GM23248 (cell line): Measurements from ENCODE around the gene AP4S1. TPM values are rescaled to one million over a fixed set of nuclear protein-coding genes. Genes with fewer than 3 reads are reported as not detected.

Source experiments
- DNase-seq: peaks from one replicate; pipeline ENCODE4 v3.0.0-alpha.2; 2015
- H2AFZ ChIP-seq: fragments of 200-600 bp; sonication (generic); 2 replicates; pipeline ENCODE4 v1.6.1; 2016; ENCODE audit warnings: antibody characterized with exemption
- H3F3A ChIP-seq: fragments of 200-600 bp; sonication (generic); 2 replicates; pipeline ENCODE4 v1.6.1; 2016; ENCODE audit warnings: mild to moderate bottlenecking, antibody characterized with exemption, mixed run types; ENCODE audit not compliant: insufficient read depth
- H3K27ac ChIP-seq: fragments of 200-600 bp; sonication (generic); 2 replicates; pipeline ENCODE4 v1.5.1; 2016; ENCODE audit warnings: mild to moderate bottlenecking
- H3K27me3 ChIP-seq: fragments of 200-600 bp; sonication (generic); replicated peaks from 2 replicates; pipeline ENCODE4 v1.6.1; 2016; ENCODE audit warnings: mild to moderate bottlenecking; ENCODE audit not compliant: insufficient read depth
- H3K36me3 ChIP-seq: fragments of 200-600 bp; sonication (generic); 2 replicates; pipeline ENCODE4 v1.6.1; 2016; ENCODE audit warnings: low read depth, mild to moderate bottlenecking
- H3K4me1 ChIP-seq: fragments of 200-600 bp; sonication (generic); 2 replicates; pipeline ENCODE4 v1.6.1; 2016; ENCODE audit warnings: mild to moderate bottlenecking; ENCODE audit not compliant: insufficient read depth
- H3K4me2 ChIP-seq: fragments of 200-600 bp; sonication (generic); one replicate; pipeline ENCODE4 v1.6.1; 2016; ENCODE audit warnings: mild to moderate bottlenecking; ENCODE audit not compliant: unreplicated experiment
- H3K4me3 ChIP-seq: fragments of 200-600 bp; sonication (generic); 2 replicates; pipeline ENCODE4 v1.5.1; 2016; ENCODE audit warnings: mild to moderate bottlenecking
- H3K79me2 ChIP-seq: fragments of 200-600 bp; sonication (generic); 2 replicates; pipeline ENCODE4 v1.6.1; 2016; ENCODE audit warnings: mild to moderate bottlenecking; ENCODE audit not compliant: insufficient read depth
- H3K9ac ChIP-seq: fragments of 200-600 bp; sonication (generic); 2 replicates; pipeline ENCODE4 v1.6.1; 2016; ENCODE audit warnings: mild to moderate bottlenecking
- H3K9me2 ChIP-seq: fragments of 200-600 bp; sonication (generic); 2 replicates; pipeline ENCODE4 v1.6.1; 2016; ENCODE audit warnings: mixed run types, mild to moderate bottlenecking, moderate library complexity; ENCODE audit not compliant: insufficient read depth
- H3K9me3 ChIP-seq: fragments of 200-600 bp; sonication (generic); one replicate; pipeline ENCODE4 v1.6.1; 2017; ENCODE audit warnings: low read depth
- H4K20me1 ChIP-seq: fragments of 200-600 bp; sonication (generic); 2 replicates; pipeline ENCODE4 v1.6.0; 2016; ENCODE audit not compliant: insufficient read depth
- EZH2 ChIP-seq: fragments of 200-600 bp; sonication (generic); IDR thresholded peaks from 2 replicates; pipeline ENCODE4 v1.6.1; 2018; ENCODE audit warnings: antibody characterized with exemption, mild to moderate bottlenecking; ENCODE audit not compliant: insufficient read depth, poor library complexity, severe bottlenecking
- EZH2phosphoT487 ChIP-seq: fragments of 200-600 bp; sonication (generic); IDR thresholded peaks from 2 replicates; pipeline ENCODE4 v1.6.1; 2018; ENCODE audit warnings: antibody characterized with exemption, moderate library complexity, mild to moderate bottlenecking, low read depth; ENCODE audit not compliant: insufficient read depth
- WGBS, 2 experiments: methylation state at CpG; one replicate each; pipeline ENCODE4 v1.1.6; 2015 to 2017; ENCODE audit warnings: low lambda C conversion rate in 2 of 2, low coverage in 1 of 2; ENCODE audit errors: missing lambda C conversion rate in 2 of 2; 5-methylcytosine and 5-hydroxymethylcytosine counted together
- in situ Hi-C: fragments of 300-500 bp; cut with MboI; formaldehyde crosslinking; loops from 2 replicates; pipeline ENCODE4 v1.15.0; 2020
- polyA plus RNA-seq: library from polyadenylated mRNA; unstranded; fragments of >200 nt; fragmentation: Nextera tagmentation; extraction: Ambion mirVana; gene quantifications from 2 replicates; pipeline ENCODE4 v1.2.1, GENCODE V29; 2016
- total RNA-seq: library from RNA; depleted of rRNA; stranded (reverse); fragments of >200 nt; shearing (Covaris generic); gene quantifications from 2 replicates; pipeline ENCODE4 v1.2.3, GENCODE V29; 2014

Gene AP4S1
- total and polyA plus RNA-seq, 2 experiments from 2014 or later = 6.3 to 9.9 TPM

- Histone ChIP-seq H3K79me2 (no peaks in the 10 kb centered on the region), H3K4me1 (peaks cover 6% of the 10 kb centered on the region), H3K4me2 (no peak overlapping the region), H3F3A (peaks cover 12% of the 10 kb centered on the region), H3K27me3 (no peaks in the 10 kb centered on the region), H3K36me3 (peaks cover 39% of the 10 kb centered on the region), H3K9me2 (no peaks in the 10 kb centered on the region), H3K9ac (no peak overlapping the region), H3K27ac (no peak overlapping the region), H4K20me1 (no peaks in the 10 kb centered on the region), H3K9me3 (no peaks in the 10 kb centered on the region), H2AFZ (no peak overlapping the region), H3K4me3 (no peak overlapping the region)
- 96 to 97% methylated on average over 6 of the region's 6 CpGs for WGBS, 2 experiments
- peak; percentile 8 for DNase-seq
- no peak for TF ChIP-seq EZH2phosphoT487
- TF ChIP-seq EZH2 = no peak
- in situ Hi-C loops = no loop called here
Measured at GRCh38 chr14:31096255-31096654, 70.8 kb downstream of the AP4S1 start.

- no peak overlapping the region for H3K4me3 ChIP-seq
- H3K27me3 ChIP-seq = no peaks in the 10 kb centered on the region
- H3K36me3 ChIP-seq = peaks cover 47% of the 10 kb centered on the region
- H3K27ac ChIP-seq = no peak overlapping the region
- no peaks in the 10 kb centered on the region for H4K20me1 ChIP-seq
- H3K4me1 ChIP-seq = no peaks in the 10 kb centered on the region
- 94 to 100% methylated on average over 1 of the region's 1 CpG for WGBS, 2 experiments
- H3K9me3 ChIP-seq = no peaks in the 10 kb centered on the region
- no peak overlapping the region for H3K9ac ChIP-seq
- TF ChIP-seq EZH2 (no peak), EZH2phosphoT487 (no peak)
- peaks cover 4% of the 10 kb centered on the region; the same call in 1 of the 2 replicates for H3F3A ChIP-seq
- H3K79me2 ChIP-seq = no peaks in the 10 kb centered on the region
- no peaks in the 10 kb centered on the region for H3K9me2 ChIP-seq
- no peak overlapping the region for H2AFZ ChIP-seq
- no peak for DNase-seq
- no peak overlapping the region for H3K4me2 ChIP-seq
- in situ Hi-C loops = no loop called here
Measured at GRCh38 chr14:31097081-31097480, 71.6 kb downstream of the AP4S1 start.

- no peak overlapping the region for H3K4me2 ChIP-seq
Measured at GRCh38 chr14:31106768-31107167, 81.3 kb downstream of the AP4S1 start.

GRCh38 chr14:31109257-31109656 lies 83.8 kb downstream of the AP4S1 start:
- Histone ChIP-seq H3K27ac (no peak overlapping the region), H3K9me3 (no peaks in the 10 kb centered on the region), H3F3A (peaks cover 22% of the 10 kb centered on the region; the same call in 1 of the 2 replicates), H3K9ac (no peak overlapping the region), H4K20me1 (no peaks in the 10 kb centered on the region), H3K4me3 (no peak overlapping the region), H3K4me2 (no peak overlapping the region), H3K36me3 (peaks cover 82% of the 10 kb centered on the region), H2AFZ (no peak overlapping the region), H3K9me2 (no peaks in the 10 kb centered on the region), H3K27me3 (no peaks in the 10 kb centered on the region), H3K79me2 (peaks cover 14% of the 10 kb centered on the region), H3K4me1 (peaks cover 5% of the 10 kb centered on the region; the same call in 1 of the 2 replicates)
- 95 to 96% methylated on average over 11 of the region's 11 CpGs for WGBS, 2 experiments
- in situ Hi-C loops = no loop called here
- no peak for DNase-seq
- TF ChIP-seq EZH2phosphoT487 (no peak), EZH2 (no peak)

More at GRCh38 chr14:31106768-31107167, 81.3 kb downstream of the AP4S1 start:
- H3K79me2 ChIP-seq = peaks cover 14% of the 10 kb centered on the region
- H3F3A ChIP-seq = peaks cover 22% of the 10 kb centered on the region; the same call in 1 of the 2 replicates
- TF ChIP-seq EZH2phosphoT487 = no peak
- TF ChIP-seq EZH2 = no peak
- no peaks in the 10 kb centered on the region for H3K9me3 ChIP-seq
- DNase-seq = peak; percentile 57
- H3K27ac ChIP-seq = 0 out of 2 replicates have a peak overlapping the region, but pooled peaks have one; percentile 13
- no peak overlapping the region for H3K4me3 ChIP-seq
- H3K9me2 ChIP-seq = no peaks in the 10 kb centered on the region
- H3K9ac ChIP-seq = no peak overlapping the region
- no peaks in the 10 kb centered on the region for H3K27me3 ChIP-seq
- WGBS, 2 experiments = 82 to 83% methylated on average over 3 of the region's 3 CpGs
- H4K20me1 ChIP-seq = no peaks in the 10 kb centered on the region
- H2AFZ ChIP-seq = no peak overlapping the region
- peaks cover 75% of the 10 kb centered on the region for H3K36me3 ChIP-seq
- H3K4me1 ChIP-seq = peaks cover 5% of the 10 kb centered on the region; the same call in 1 of the 2 replicates
- in situ Hi-C loops = no loop called here

- Histone ChIP-seq H3K9me2 (no peaks in the 10 kb centered on the region), H3F3A (peaks cover 22% of the 10 kb centered on the region; the same call in 1 of the 2 replicates), H3K4me1 (peaks cover 5% of the 10 kb centered on the region; the same call in 1 of the 2 replicates), H3K9ac (no peak overlapping the region), H3K4me2 (no peak overlapping the region), H3K79me2 (peaks cover 11% of the 10 kb centered on the region), H2AFZ (no peak overlapping the region), H3K27me3 (no peaks in the 10 kb centered on the region), H3K27ac (no peak overlapping the region), H4K20me1 (no peaks in the 10 kb centered on the region), H3K4me3 (no peak overlapping the region), H3K9me3 (no peaks in the 10 kb centered on the region), H3K36me3 (peaks cover 86% of the 10 kb centered on the region)
- TF ChIP-seq EZH2phosphoT487 = no peak
- no peak for TF ChIP-seq EZH2
- 90 to 97% methylated on average over 2 of the region's 2 CpGs for WGBS, 2 experiments
- in situ Hi-C loops = no loop called here
- DNase-seq = peak; percentile 3
Measured at GRCh38 chr14:31110872-31111271, 85.4 kb downstream of the AP4S1 start.
